Hepatocyte (in vitro differentiated cells): ENCODE data around the gene MORN5.

Experiments used
- CTCF ChIP-seq: fragments of 200-600 bp; sonication (generic); IDR thresholded peaks from 2 replicates; pipeline ENCODE4 v1.5.1; 2016; ENCODE audit warnings: antibody characterized with exemption, mild to moderate bottlenecking; ENCODE audit not compliant: poor library complexity
- EZH2 ChIP-seq: fragments of 200-600 bp; sonication (generic); IDR thresholded peaks from 2 replicates; pipeline ENCODE4 v1.6.1; 2016; ENCODE audit warnings: antibody characterized with exemption, mild to moderate bottlenecking, borderline replicate concordance

GRCh38 chr9:122121931-122122330 is 37.8 kb upstream of the MORN5 start:
- no peak for TF ChIP-seq EZH2
- no peak for TF ChIP-seq CTCF
